Neural cell (in vitro differentiated cells): ENCODE data around the gene VWF.

ENCODE experiments used
- CTCF ChIP-seq: fragments of 450-650 bp; IDR thresholded peaks from 2 replicates; pipeline ENCODE4 v1.5.1; 2014; ENCODE audit warnings: antibody characterized with exemption, mild to moderate bottlenecking, moderate library complexity; ENCODE audit not compliant: poor library complexity, severe bottlenecking
- EP300 ChIP-seq: fragments of 450-650 bp; conservative IDR thresholded peaks from 2 replicates; pipeline ENCODE4 v1.6.1; 2014; ENCODE audit warnings: antibody characterized with exemption, mild to moderate bottlenecking, moderate library complexity; ENCODE audit not compliant: poor library complexity, severe bottlenecking
- MXI1 ChIP-seq: fragments of 450-650 bp; conservative IDR thresholded peaks from 2 replicates; pipeline ENCODE4 v1.6.1; 2014; ENCODE audit warnings: antibody characterized with exemption, mild to moderate bottlenecking; ENCODE audit not compliant: poor library complexity, severe bottlenecking
- RAD21 ChIP-seq: fragments of 450-650 bp; conservative IDR thresholded peaks from 2 replicates; pipeline ENCODE4 v1.6.1; 2014; ENCODE audit warnings: antibody characterized with exemption, mild to moderate bottlenecking, moderate library complexity

DNA sequence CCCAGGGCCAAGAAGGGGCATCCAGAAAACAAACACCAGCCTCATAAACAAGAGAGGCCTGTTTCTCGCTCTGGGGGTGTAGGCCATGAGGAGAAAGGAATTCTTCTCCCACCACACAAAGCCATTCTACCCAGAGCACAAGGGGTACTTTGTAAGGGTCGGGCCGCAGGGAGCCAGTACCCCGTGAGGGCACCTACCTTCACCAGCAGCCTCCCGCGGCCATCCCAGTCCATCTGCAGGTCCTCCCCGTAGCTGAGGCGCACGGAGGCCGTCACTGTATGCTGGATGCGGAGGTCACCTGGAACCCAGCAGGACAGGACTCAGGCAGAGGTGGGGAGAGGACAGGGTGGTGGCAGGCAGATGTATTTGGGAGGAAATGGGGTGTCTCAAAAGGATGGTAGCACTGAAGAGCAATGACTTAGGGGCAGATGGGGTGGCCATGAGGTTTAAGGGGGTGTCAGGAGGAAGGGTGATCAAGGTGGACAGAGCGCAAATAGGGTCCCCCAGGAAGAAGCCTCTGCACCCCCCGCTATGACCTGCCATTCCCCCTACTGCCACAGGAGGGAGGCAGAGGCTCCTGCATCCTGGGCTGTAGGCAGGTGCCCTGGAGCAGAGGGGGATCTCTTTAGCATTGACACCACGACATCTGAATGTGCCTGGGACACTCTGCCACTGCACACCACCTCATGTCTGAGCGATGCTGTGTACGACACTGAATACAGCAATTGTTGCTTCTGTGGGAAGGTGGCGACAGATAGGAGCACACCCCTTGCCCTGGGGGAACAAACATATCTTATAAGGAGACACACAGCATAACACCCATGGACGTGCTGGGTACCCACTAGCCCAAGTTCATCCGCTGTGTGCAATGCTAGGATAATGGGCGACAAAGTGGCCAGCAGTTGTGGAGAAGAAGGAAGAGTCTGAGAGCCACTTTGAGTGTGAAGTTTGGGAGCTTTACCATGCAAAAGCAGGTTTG lies 61.4 kb downstream of the VWF start:
- peak; percentile 72 for TF ChIP-seq CTCF
- no peak for TF ChIP-seq EP300
- TF ChIP-seq RAD21 = peak; percentile 77
- no peak for TF ChIP-seq MXI1
